ENCODE measurements around the gene ACOT8. TPM values are rescaled to one million over a fixed set of nuclear protein-coding genes. Genes with fewer than 3 reads are reported as not detected.
A peak's percentile ranks its signal among the peaks of the same experiment; 100 is the strongest.
"Not testable (repeated sequence)": the region's sequence is repeated elsewhere in the genome, so short reads cannot be mapped to it uniquely, and the experiment has no call there.

ACOT8 gene
- 10 to 100 TPM; 17.2 to 31.5 (median 23.5) TPM for total RNA-seq

DNA sequence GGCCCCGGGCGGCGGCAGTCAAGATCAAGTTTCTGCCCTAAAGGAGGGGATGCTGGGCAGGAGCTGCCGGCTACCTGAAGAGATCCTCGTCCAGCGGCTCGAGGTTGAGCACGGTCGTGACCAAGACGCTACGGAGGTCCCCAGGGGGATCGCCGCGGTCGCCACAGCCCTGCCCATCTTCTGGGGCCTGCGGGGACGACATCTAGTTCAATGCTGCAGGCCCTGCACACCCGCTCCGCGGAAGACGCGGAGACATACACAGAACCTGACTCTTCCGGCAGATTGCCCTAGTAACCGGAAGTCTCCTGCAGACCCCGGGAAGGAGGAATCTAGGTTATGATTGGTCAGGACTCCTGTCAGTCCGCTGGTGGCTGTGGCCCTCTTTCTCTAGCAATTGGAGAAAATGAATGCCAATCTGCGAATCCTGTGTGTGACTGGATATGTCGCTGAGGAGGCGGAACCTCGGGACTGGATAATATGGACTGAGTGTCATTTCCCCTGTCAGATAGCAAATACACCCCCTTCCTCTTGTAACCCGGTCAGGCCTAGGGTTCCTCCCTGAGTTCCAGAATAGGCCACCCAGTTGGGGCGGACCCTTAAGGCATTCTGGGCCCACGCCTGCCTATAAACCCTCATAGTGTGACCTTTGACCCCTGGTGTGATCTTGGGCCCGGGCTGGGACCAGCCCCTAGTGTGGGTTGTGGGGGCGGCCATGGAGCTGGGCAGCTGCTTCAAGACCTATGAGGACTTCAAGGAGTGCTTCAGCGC lies at the start of gene ACOT8, which contains the start of gene ZSWIM3:
ACOT8 (minus strand) TSS at position 279 of the 768 bp plus-strand sequence; CDS start at position 202, 77 bp downstream.
ZSWIM3 (plus strand) TSS at position 501 of the 768 bp plus-strand sequence; CDS start at position 713, 212 bp downstream.
- DNase-seq: peak; percentile 93 to 100
- intact Hi-C loops (cut with DNase I; ENCODE audit: low total_unique reads): no loop called here
- H3K9me3 ChIP-seq: no peaks in the 10 kb centered on the region
- TF ChIP-seq CTCF (IDR thresholded peaks at IDR 0.05) (peak in 1 of 4 experiments; percentile 21), POLR2A (IDR thresholded peaks at IDR 0.05) (peak; percentile 41 to 70)
- H3K36me3 ChIP-seq: no peaks in the 10 kb centered on the region
- peaks cover 8 to 10% of the 10 kb centered on the region in 2 donors for H3K4me1 ChIP-seq
- no peaks in the 10 kb centered on the region for H3K27me3 ChIP-seq
- peak within 1 kb of the TSS; percentile 70 to 79 for H3K27ac ChIP-seq
- H3K4me3 ChIP-seq: peak within 1 kb of the TSS; percentile 71 to 94

GRCh38 chr20:45905505-45906079 lies 48.4 kb upstream of the ACOT8 start:
- no peak overlapping the region for H3K27ac ChIP-seq
- no peak overlapping the region for H3K4me3 ChIP-seq
- no peaks in the 10 kb centered on the region for H3K4me1 ChIP-seq
- DNase-seq: no peak
- H3K27me3 ChIP-seq: no peaks in the 10 kb centered on the region
- no peak for TF ChIP-seq POLR2A (IDR thresholded peaks at IDR 0.05)
- no peak for TF ChIP-seq CTCF (IDR thresholded peaks at IDR 0.05)
- intact Hi-C loops (cut with DNase I; ENCODE audit: low total_unique reads): no loop called here
- no peaks in the 10 kb centered on the region for H3K9me3 ChIP-seq
- no peaks in the 10 kb centered on the region for H3K36me3 ChIP-seq

DNA sequence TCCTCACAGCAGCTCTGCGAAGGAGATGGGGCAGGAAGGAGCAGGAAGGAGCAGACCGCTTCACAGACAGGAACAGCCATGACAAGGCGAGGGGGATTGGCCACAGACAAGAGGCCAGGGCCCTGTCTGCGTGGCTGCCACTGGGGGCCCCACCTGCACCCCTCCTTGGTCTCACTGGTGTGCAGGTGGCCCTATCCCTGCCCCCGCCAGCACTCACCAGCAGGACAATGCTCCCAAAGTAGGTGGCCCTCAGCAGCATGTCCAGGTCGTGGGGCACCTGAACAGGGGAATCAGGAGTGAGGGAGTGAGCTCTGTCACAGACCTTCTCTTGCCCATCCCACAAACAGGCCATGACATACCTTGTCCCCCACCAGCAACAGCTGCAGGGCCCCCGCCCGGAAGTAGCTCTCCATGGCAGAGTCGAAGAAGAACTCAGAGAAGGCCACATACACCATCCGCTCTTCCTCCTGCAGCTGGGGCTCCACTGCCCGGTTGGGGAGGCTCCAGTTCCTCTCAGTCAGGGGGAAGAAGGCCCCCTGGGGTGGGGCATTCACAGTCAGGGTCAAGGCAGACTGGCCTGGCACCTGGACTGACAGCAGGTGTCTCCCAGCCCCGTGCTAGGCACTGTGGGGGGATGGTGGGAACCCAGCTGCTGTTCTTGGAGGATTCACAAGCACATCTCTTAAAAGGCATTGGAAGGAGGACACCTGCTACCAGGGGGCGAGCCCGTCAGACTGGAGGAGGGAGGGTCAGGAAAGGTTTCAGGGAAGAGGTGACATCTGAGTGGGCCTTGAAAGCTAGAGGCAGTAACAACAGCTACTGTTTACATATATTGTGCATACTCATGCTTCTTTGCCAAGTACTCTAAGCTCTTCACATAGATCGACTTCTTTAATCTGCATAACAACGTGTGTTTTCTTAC lies 47.7 kb upstream of the ACOT8 start:
- Histone ChIP-seq H3K36me3 (no peaks in the 10 kb centered on the region), H3K4me1 (no peaks in the 10 kb centered on the region), H3K4me3 (no peak overlapping the region), H3K9me3 (no peaks in the 10 kb centered on the region), H3K27ac (no peak overlapping the region), H3K27me3 (no peaks in the 10 kb centered on the region)
- no peak for DNase-seq
- intact Hi-C loops (cut with DNase I; ENCODE audit: low total_unique reads): no loop called here
- TF ChIP-seq CTCF (IDR thresholded peaks at IDR 0.05) (no peak), POLR2A (IDR thresholded peaks at IDR 0.05) (no peak)

GRCh38 chr20:45902199-45902701 lies 45.1 kb upstream of the ACOT8 start:
- DNase-seq: no peak
- Histone ChIP-seq H3K4me1 (no peaks in the 10 kb centered on the region), H3K27ac (no peak overlapping the region), H3K4me3 (no peak overlapping the region), H3K9me3 (no peaks in the 10 kb centered on the region), H3K27me3 (no peaks in the 10 kb centered on the region), H3K36me3 (no peaks in the 10 kb centered on the region)
- TF ChIP-seq POLR2A (IDR thresholded peaks at IDR 0.05) (no peak), CTCF (IDR thresholded peaks at IDR 0.05) (no peak)
- intact Hi-C loops (cut with DNase I; ENCODE audit: low total_unique reads): no loop called here

- H3K4me1 ChIP-seq; H3K4me3 ChIP-seq; H3K36me3 ChIP-seq; H3K27ac ChIP-seq; H3K27me3 ChIP-seq; DNase-seq; H3K9me3 ChIP-seq; intact Hi-C loops (cut with DNase I; ENCODE audit: low total_unique reads): not testable (repeated sequence)
Measured at GRCh38 chr20:45901332-45901731, 44.1 kb upstream of the ACOT8 start.
